SW480 (cell line): ENCODE data around the gene PDIA2.
A peak's percentile ranks its signal among the peaks of the same experiment; 100 is the strongest.

ENCODE experiments used
- DNase-seq: peaks from one replicate; pipeline ENCODE4 v3.0.0-alpha.2; 2016; ENCODE audit warnings: low spot score

The PDIA2 gene

GRCh38 chr16:301235-301634 is 18.3 kb downstream of the PDIA2 start:
- no peak for DNase-seq

DNA sequence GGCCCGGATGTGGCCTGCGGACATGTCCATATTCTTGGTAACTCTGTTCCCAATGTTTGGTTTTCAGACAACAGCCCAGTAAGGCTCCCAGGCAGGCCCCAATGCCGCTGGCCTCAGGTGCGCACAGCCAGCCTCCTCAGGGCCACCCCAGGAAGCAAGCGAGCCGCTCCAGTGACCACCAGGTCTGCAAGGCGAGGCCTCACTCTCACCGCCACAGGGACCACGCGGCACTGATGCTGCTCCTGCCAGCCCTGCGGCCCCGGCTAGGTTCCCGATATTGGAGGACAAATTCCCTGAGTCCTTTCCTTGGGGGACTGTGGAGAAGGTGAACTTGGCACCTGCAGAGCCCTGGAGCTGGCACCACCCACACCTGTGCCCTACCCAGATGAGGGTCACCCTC is 19.0 kb downstream of the PDIA2 start:
- DNase-seq: no peak

DNA sequence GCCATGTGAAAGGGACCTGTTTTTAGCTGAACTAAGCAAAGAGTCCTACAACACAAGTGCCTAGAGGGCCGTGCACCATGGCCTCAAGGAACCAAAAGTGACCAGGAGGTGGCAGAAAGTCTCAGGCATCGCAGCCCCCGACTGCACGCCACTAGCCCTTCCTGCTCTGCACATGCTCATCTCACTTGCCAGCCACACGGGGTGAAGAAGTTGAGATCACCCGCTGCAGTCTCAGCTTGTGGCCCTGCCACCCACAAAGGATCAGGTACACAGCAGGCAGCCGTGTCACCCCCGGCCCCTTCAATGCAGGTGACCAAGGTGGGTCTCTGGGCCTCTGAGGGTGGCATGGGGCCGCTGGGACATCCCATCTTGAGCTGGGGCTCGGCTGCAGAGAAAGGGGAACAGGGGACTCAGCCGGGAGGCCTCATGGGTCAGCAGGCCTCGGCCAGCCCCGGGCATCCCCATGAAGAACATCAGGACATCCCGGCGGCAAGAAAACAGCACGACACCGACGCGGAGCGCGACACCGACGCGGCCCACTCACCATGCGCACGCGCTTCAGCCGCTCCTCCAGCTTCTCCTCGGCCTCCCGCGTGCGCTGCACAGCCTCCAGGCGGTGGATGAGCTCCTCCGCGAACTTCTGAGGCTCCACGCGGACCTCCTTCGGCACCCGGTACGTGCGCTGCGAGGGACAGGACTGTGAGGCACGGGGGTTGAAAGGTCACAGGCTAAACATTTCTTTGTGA is 21.0 kb downstream of the PDIA2 start:
- DNase-seq: no peak

DNA sequence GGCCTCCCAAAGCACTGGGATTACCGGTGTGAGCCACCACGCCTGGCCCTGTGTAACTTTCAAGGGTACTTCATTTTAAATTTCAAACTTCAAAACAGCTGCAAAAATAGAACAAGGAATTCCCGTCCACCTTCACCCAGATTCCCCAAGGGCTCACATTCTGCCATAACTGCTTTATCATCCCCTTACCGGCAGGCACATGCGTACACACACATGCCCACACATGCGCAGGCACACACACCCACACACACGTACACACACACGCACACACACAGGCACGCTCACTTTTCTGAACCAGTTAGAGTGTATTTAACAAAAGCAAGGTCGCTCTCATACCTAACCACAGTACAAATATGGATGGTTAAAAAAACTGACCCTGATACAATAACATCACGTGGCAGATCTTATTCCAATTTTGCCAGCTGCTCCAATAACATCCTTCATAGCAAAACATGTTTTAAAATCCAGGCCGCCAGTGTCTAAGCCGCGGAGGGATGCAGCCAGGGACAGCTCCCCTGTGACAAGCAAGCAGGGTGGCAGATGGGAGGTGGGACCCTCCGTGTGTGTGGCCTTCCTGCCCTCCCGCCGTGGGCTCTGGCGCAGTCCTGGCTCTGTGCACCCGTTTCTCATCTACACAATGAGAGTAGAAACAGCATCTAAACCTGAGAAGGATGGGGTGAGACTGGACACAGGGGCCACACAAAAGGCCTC is 23.1 kb downstream of the PDIA2 start:
- DNase-seq: no peak

GRCh38 chr16:306911-307370 is 24.0 kb downstream of the PDIA2 start:
- DNase-seq: no peak

DNA sequence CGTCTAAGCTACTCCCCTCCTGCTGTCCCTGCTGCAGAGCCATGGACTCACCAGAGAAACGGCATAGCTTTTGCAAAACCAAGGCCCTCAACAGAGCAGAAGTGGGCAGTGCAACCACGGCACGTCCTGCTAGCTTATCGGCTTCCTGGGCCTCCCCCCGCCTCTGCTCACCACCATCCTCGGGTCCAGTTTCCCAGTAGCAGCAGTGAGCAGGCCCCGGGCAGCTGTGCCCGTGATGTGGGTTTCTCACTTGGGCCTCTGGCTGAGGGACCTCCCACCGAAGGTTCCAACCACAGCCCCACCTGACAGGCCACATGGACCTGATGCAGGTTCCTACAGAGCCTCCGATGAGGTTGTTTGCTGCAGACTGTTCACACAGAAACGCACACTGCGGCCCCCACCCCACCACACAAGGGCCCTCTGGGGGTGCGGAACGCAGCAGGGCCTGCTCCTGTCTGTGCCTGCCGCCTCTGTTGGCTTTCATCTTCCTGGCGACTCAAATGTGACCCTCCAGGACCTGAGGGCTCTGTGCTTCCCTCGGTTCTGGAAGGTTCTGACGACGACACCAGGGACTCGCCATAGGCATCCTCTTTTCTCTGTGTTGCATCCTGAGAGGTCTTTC is 24.8 kb downstream of the PDIA2 start:
- no peak for DNase-seq

GRCh38 chr16:309476-309875 is 26.5 kb downstream of the PDIA2 start:
- no peak for DNase-seq

DNA sequence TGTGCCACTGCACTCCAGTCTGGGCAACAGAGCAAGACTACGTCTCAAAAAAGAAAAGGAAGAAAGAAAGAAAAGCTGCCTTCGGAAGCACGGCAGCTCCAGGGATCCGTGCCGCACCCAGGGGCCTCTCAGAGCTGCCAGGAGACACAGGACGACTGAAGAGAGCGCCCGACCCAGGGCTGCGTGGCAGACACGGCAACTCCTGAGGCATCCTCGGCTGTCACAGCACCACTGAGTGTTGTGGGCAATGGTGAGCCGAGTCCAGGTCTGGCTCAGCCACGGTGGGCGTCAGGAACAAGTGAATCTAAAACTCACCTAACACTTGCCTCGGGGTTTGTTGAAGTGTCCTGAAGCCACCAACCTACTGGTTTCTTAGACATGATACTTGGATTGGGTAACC is 28.8 kb downstream of the PDIA2 start:
- no peak for DNase-seq

GRCh38 chr16:314351-314750 is 31.4 kb downstream of the PDIA2 start:
- no peak for DNase-seq

DNA sequence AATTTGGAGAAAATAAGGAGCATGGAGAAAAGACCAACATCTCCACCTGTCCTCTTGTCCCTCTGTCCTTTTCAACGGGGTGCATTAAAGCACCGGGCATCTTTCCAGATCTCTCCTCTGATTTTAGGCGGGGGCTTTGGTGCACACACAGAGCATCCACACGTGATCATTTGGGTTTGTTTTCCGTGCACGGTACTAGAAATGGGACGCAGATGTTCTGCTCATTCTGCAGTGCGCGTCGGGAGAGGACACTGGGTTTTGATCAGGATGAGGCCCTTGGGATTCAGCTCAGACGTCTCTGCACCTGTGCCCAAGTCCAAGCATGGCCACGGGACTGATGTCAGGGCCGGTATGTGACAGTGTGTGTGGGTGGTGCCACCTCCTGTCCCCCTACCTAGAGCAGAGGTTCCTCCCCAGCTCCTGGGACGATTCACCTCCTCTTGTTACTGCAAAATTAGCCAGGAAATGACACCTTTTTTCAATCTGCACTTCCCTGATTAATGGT is 31.9 kb downstream of the PDIA2 start:
- no peak for DNase-seq

DNA sequence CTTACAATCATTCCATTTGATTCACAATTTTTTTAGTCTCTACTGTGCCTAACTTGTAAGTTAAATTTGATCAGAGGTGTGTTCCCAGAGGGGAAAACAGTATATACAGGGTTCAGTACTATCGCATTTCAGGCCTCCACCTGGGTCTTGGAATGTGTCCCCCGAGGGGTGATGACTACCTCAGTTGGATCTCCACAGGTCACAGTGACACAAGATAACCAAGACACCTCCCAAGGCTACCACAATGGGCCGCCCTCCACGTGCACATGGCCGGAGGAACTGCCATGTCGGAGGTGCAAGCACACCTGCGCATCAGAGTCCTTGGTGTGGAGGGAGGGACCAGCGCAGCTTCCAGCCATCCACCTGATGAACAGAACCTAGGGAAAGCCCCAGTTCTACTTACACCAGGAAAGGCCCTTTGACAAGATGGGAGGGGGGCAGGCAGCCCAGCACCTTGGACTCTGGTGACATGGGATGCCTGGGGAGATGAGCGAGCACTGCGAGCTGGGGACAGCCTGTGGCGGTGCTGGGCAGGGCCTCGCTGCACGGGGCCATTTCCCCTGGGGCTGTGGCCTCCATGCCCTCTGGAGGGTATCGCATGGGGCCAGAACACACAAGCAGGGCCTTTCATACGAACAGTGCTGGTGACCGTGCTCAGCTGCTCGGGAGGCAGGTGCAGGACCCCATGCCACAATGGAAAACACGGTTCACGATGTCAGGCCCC is 33.9 kb downstream of the PDIA2 start:
- no peak for DNase-seq

DNA sequence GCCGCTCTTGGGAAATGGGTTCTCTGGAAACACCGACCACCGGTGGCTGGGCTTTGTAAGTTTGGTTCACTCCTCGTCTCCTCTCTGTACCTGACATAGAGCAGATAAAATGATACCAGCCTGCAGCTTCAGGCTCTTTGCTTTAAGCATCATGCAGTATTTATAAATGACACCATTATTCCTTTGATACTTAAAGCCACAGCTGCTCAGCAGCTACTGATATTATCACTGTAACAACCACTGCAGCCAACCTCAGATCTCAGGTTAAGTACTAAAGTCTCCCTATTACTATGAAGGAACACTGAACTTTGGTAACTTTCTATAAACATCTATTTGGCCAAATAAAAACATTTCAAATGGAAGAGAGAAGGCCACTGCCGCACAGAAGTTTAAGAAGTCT is 34.6 kb downstream of the PDIA2 start:
- no peak for DNase-seq

DNA sequence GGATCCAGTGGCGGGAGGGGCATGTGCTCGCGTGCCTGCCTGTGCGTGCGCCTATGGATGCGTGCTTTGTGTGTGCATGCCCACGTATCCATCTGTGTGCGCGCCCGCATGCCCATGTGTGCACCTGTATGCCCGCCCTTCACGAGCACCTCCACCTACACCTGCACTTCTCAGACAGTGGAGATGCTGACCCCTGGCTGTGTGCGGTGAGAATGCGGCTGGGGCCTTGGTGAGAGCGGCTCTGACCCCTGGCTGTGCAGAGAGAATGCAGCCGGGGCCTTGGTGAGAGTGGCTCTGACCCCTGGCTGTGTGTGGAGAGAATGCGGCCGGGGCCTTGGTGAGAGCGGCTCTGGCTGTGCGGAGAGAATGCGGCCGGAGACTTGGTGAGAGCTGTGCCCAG is 35.7 kb downstream of the PDIA2 start:
- no peak for DNase-seq

- no peak for DNase-seq
These were observed 37.2 kb downstream of the PDIA2 start for GRCh38 chr16:320206-320605.

- no peak for DNase-seq
These were observed 38.6 kb downstream of the PDIA2 start for GRCh38 chr16:321532-321931.

DNA sequence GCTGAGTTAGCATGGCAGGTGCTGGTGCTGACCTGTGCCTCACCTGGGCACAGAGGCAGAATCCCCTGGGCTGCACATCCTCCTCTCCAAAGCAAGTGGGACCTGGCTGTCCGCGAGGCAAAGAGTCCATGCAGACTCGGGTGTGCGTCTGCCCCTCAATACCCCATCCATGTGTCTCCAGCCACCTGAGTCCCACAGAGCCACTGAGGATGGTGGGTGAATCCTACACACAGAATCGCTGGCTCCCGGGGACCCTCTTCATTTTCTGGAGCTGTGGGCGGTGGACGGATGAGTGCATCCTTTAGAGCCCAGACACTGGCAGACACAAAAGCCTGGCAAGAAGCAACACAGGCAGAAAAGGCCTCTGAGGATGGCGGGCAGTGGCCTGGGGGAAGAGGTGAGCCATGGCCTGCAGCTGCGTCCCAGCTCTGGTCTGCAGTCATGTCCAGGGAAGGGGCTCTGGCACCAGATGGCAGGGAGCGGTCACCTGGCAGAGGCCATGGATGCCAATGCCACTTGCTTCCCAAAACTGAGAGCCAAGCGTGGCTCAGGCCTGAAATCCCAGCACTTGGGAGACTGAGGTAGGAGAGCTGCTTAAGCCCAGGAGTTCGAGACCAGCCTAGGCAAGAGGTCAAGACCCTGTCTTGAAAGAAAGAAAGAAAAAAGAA is 39.6 kb downstream of the PDIA2 start:
- DNase-seq: no peak

- no peak for DNase-seq
These were observed 41.2 kb downstream of the PDIA2 start for GRCh38 chr16:324201-324450.

DNA sequence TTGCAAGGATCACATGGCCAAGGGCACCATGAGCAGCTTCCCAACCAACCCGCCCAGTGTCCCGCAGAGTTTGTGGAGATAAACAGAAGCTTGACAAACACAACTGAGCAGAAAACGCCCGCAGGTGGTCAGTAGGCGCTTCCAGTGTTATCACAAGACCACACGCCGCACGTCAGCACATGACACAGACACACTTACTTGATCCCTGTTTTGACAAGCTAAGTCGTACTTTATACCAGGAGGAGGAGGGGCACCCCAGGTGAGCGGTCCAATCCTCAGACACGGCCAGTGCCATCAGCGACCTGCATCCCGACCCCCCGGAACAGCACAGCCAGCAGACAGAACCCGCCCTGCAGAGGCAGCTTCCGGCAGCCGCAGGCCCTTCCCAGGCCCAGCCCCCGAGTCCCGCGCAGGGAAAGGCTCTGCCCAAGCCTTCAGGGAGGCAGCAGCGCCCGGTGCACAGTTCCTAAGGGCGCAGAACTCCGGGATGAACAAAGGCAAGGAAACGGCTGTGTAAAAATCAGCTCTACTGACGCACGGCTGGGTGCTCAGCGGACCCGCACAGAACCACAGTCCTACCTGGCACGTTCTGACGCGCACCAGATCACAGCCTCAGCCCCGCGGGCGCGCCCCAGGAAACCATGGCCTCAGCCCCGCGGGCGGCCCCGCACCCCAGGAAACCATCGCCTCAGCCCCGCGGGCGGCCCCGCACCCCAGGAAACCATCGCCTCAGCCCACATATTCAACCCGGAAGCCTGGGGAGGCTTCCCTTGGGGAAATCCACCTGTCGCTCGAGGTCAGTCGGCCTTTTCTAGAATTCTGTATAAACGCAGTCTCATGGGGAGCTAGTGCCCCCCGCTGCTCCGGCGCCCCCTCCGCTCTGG is 41.7 kb downstream of the PDIA2 start:
- DNase-seq: peak; percentile 53

DNA sequence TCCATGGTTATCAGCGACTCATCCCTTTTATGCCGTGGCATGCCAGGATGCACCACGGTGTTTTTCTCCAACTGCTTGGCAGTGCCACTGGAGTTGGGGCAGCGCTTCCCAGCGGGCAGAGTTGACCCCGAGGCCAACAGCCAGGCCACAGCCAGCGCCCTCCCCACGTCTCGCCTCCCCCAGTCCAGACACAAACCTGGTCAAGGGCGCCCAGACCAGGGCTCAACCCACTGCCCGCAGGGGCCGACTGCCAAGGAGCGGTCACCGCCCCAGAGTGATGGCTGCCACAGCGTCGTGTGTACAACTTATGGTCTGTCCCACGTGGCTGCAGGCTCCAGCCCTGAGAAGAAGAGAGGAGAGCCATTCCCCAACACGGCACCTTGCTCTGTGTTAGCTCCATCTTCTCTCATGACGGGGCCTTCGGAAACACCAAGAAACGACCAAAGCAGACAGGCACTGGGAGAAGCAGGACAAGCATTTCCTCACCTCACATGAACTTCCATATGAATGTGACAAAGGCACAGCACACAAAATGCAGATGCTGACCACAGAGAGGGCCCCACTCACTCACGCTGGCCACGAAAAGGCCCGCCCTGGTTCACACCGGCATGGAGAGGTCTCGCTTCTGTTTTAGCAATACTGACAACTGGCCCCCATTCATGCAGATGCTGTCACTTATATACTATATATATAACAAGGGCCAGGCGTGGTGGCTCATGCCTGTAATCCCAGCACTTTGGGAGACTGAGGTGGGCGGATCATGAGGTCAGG is 42.6 kb downstream of the PDIA2 start:
- DNase-seq: no peak

- DNase-seq: no peak
These were observed 47.8 kb downstream of the PDIA2 start for GRCh38 chr16:330741-331140.
